Nucleus accumbens (tissue), 56 donors: Measurements from ENCODE around the gene TRIM7.

Source experiments
- DNase-seq, 56 donors: peaks; one replicate each; lab custom pipeline; 2025; lab: John Stamatoyannopoulos, UW

TRIM7 gene

GRCh38 chr5:181204826-181205760 is at the start of gene TRIM7:
TSS of gene TRIM7 (minus strand) at chr5:181205196. CDS start at chr5:181205110, 86 bp downstream.
- DNase-seq, result no peak

- no peak for DNase-seq
Observed at GRCh38 chr5:181248277-181248676, 43.3 kb upstream of the TRIM7 start.

DNA sequence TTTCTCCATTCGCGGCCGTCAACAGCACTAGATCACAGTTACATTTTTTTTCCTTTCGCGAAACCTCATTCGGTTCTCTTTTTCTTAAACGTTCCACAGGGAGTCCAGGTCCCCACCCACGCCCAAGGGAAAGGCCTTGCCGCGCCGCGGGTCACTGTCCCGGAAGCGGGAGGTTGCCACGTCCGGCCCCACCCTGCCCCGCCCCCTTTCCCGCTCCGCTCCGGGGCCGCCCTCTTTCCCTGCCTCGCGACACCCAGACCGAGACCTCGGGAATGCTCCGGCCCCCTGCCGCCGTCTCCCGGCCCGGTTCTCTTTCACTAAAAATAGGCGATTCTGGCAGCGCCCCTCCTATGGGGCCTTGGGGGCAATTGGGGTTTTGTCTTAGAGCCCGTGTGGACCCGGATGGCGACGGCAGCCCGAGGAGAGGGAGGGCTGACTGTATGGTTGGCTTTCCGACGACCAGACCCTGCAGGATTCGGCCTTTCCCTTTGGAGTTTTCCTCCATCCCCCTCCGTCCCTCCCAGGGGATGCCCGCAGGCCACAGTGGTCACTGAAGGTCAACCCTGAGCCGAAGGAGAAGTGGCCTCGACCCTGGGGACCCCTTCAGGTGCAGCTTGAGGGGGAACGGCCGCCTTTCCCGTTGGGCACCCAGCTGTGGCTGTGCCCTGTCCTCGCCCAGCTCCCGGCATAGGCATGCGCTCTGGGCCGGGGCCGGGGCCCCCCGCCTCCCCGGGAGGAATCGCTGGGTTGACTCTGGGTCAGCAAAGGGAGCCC is 41.5 kb upstream of the TRIM7 start:
- DNase-seq, result no peak

DNA sequence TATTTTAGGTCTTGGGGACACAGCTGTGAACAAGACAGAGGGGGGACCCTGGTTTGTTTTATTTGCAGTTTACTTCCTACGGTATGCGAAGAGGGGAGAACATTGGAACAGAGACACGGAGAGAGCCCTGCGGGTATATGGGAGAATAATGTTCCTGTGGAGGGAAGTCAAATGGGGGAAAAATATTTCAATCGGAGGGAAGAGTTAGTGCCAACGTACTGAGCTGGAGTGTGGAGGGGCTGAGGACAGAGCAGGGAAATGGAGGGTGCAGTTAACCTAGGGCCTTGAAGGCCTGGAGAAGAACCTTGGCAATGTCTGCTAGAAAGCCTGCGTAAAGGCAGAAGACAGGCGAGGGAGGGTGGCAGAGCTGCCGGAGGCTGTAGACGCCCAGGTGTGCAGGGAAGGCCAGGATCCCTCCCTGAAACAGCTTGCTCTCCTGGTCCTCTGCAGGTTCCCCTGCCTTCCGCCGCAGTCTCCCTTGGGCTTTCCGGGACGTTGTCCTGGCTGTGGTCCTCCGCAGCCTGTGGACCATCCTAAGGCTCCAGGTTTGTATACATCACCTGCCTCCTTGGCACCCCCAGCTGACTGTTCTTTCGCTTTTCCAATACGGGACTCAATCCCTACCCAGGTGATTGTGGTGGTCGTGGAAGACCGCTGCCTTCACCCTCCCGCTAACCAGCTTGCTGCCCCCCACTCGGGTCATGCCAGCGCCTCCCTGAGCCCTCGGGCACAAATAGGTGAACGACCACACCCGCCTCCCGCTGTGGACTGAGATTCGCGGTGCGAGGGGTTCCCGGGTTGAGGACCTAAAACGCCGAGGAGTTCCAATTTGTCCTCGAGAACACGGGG is 40.7 kb upstream of the TRIM7 start:
- no peak for DNase-seq

DNA sequence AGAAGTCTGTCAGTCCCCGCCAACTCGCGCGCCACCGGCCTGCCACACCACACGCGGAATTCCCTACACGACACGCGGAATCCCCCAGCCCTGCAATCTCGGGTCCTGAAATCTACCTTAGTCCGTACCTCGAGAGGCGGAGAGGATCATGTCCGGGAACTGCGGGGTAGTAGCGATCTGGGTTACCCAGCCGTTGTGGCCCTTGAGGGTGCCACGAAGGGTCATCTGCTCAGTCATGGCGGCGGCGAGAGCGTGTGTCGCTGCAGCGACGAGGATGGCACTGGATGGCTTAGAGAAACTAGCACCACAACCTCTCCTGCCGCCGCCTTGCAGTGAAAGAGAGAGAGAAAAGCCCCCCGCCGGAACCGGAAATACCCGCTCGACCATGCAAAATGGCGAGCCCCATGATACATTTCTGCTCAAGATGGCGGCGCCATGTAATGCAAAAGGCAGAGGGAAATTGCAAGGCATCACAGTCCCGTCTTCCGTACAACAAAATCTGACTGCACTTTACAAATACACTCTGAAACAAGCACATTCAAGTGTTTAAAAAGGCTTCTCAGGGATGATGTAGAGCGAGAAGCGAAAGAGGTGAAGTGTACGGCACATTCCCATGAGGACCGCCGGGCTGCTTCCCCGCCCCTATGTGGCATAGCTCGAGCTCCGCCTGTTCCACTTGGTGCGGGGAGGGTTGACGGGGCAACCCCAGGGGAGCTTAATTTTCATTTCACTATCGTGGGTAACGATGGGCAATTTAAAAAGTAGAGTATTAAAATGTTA is 38.8 kb upstream of the TRIM7 start, which contains the start of gene RACK1:
TSS of gene RACK1 (minus strand) at position 343 of the 780 bp plus-strand sequence. CDS start at position 237, 106 bp downstream.
- no peak for DNase-seq

GRCh38 chr5:181243018-181243563 is 38.1 kb upstream of the TRIM7 start:
- DNase-seq, result no peak

DNA sequence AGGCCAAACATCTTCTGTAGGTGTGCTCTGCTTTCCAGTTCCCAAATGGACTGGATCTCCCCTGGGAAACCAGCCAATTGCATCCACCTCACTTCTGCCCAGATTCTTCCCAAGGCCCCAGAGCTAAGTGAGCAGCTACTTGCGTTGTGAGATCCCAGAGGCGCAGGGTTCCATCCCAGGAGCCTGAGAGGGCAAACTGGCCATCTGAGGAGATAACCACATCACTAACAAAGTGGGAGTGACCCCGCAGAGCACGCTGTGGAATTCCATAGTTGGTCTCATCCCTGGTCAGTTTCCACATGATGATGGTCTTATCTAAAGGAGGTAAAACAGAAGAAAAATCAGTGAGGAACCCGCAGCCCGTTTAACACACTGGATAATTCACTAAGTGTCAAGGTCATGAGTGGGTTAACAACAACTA is 37.0 kb upstream of the TRIM7 start:
- DNase-seq, result no peak

GRCh38 chr5:181241393-181241975 is 36.5 kb upstream of the TRIM7 start:
- no peak for DNase-seq

DNA sequence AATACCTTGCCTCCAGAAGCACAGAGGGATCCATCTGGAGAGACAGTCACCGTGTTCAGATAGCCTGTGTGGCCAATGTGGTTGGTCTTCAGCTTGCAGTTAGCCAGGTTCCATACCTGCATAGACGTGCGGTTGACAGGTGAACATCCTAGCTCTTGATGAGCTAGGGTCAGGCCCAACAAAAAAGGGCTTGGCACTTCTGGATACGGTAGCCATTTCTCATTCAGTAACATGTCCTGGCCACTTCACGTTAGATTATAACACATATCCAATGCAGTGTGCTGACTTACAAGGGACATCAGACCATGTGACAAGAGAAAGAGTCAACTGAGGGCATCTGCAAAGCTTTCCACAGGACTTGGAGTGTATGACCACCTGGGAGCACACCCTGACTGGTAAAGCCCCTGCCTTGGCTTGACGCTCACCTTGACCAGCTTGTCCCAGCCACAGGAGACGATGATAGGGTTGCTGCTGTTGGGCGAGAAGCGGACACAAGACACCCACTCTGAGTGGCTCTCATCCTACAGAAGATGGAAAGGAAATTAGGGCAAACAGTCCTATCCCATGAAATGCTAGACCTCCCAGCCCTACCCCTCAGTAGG is 34.2 kb upstream of the TRIM7 start:
- no peak for DNase-seq

DNA sequence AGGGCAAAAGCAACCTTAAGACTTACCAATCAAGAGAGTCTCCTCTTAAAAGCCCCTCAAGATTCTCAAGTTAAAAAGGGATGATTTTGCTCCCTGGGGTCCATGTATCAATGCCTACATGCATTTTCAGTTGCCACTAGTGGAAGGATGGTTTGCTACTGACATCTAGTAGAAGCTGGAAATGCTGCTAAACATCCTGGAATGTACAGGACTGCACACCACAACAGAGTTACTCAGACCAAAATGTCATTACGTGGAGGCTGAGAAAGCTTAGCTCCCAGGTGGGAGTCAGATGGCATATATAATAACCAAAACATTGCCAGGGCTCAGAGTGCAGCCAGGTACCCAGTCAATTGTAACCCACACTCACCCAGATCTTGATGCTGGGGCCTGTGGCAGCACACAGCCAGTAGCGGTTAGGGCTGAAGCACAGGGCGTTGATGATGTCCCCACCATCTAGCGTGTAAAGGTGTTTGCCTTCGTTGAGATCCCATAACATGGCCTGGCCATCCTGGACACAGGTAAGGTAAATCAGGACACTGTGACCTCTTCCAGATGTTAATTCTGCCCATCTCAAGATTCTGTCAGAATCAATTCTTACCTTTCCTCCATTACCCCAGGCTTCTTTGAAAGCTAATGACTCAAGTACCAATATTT is 32.9 kb upstream of the TRIM7 start:
- DNase-seq, result no peak

- no peak for DNase-seq
Observed at GRCh38 chr5:181236954-181237641, 32.1 kb upstream of the TRIM7 start.

DNA sequence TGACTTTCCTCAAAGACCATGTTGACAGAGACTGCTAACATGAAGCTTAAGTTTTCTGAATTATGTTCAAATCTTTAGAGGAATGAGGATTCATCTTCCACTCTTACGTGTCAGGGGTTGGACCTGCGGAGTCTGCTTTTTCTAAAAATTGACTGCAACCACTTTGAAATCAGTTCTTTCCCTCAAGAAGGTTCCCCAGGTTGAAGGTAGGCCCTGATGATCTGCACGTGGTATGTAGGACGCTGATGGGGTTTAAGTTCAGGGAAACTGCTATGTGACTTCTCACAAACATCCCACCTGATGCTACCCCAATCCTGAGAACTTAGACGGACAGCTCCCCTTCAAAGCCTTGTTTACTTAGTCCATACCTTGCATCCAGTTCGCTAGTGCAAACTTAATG is 31.5 kb upstream of the TRIM7 start:
- DNase-seq, result no peak

DNA sequence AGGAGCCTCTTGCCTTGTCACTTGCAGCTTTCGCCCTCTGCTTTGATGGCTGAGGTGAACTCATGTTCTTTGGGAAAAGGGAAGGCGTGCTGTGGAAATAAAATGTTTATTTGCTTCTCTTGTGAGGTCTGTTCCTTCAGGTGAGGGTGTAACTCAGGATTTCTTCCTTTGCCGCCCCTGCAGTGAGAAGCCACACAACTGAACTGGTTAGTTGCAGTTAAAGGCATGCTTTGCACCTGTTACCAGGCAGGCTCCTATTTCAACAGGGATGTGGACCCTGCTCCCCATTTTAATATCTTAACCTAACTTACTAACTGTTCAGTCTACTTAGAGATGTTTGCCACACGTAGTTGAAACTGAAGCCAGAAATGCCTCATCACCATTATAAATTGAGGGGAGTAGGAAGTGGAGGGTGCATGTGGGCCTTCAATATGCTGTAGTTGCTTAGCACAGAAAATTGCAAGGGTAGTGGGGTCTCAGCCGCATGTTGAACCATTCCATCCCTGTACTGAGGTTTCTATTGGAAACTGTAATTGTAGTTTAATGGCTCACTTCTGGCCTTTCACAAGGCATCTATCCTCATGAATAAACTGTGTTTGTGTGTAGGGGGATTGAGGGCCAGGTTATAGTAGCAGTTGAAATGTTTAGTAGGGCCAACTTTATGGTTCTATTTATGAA is 30.8 kb upstream of the TRIM7 start:
- DNase-seq, result no peak

- no peak for DNase-seq
Observed at GRCh38 chr5:181235323-181235688, 30.3 kb upstream of the TRIM7 start.

GRCh38 chr5:181234455-181235306 is 29.7 kb upstream of the TRIM7 start:
- no peak for DNase-seq
